ENCODE measurements around the gene MPIG6B. TPM values are rescaled to one million over a fixed set of nuclear protein-coding genes. Genes with fewer than 3 reads are reported as not detected.

MPIG6B gene
- total and polyA plus RNA-seq, 2 donors (not counting 1 experiment from before 2014, with no cell fraction given), result not detected

DNA sequence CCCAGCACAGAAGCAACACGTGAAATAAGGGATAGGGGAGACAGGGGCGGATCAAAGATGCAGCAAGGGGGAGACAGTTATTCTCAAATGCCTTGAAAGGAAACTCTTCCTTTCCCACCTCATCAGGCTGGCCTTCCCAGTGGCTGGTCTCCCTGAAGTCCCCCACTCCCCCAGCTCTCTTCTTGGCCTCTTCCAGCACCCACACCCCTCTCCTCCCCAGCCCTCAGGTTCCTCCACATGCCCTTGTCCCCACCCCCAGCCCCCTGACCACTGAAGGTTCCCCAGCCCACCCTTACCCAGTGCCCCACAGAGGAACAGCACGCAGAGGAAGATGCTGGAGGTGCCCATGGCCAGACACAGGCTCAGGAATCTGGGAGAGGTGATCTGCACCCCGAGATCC is 9.7 kb upstream of the MPIG6B start:
- Histone ChIP-seq H3K9ac (ENCODE audit: insufficient read depth, low read length) (no peak overlapping the region), H2AFZ (ENCODE audit: low read length) (no peak overlapping the region), H3K27me3 (ENCODE audit: control insufficient read depth, insufficient read depth, low read length) (peaks cover 24% of the 10 kb centered on the region), H4K20me1 (ENCODE audit: control insufficient read depth, extremely low read depth, insufficient read depth, low read length) (no peaks in the 10 kb centered on the region), H3K4me2 (ENCODE audit: extremely low read depth, insufficient read depth, low read length) (no peak overlapping the region), H3K4me3 (replicated peaks in 1 of 4; ENCODE audit: control extremely low read depth in 1 of 4, insufficient read depth in 1 of 4, low read depth in 3 of 4, low read length in 4 of 4) (no peak overlapping the region), H3K9me3 (ENCODE audit: control insufficient read depth, insufficient read depth, low read depth, low read length) (no peaks in the 10 kb centered on the region), H3K4me1 (ENCODE audit: control insufficient read depth, extremely low read depth, insufficient read depth, low read length) (no peaks in the 10 kb centered on the region), H3K36me3 (ENCODE audit: control insufficient read depth, insufficient read depth, low read length) (no peaks in the 10 kb centered on the region), H3K27ac (ENCODE audit: insufficient read depth, low read length) (no peak overlapping the region), H3K79me2 (ENCODE audit: control insufficient read depth, insufficient read depth, low read length) (no peaks in the 10 kb centered on the region)
- no peak for DNase-seq (ENCODE audit: low read depth in 2 of 2)
- no peak for TF ChIP-seq EZH2 (IDR thresholded peaks at IDR 0.05; ENCODE audit: low read length, missing control alignments)
- TF ChIP-seq, protein P1, sequence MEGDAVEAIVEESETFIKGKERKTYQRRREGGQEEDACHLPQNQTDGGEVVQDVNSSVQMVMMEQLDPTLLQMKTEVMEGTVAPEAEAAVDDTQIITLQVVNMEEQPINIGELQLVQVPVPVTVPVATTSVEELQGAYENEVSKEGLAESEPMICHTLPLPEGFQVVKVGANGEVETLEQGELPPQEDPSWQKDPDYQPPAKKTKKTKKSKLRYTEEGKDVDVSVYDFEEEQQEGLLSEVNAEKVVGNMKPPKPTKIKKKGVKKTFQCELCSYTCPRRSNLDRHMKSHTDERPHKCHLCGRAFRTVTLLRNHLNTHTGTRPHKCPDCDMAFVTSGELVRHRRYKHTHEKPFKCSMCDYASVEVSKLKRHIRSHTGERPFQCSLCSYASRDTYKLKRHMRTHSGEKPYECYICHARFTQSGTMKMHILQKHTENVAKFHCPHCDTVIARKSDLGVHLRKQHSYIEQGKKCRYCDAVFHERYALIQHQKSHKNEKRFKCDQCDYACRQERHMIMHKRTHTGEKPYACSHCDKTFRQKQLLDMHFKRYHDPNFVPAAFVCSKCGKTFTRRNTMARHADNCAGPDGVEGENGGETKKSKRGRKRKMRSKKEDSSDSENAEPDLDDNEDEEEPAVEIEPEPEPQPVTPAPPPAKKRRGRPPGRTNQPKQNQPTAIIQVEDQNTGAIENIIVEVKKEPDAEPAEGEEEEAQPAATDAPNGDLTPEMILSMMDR (conservative IDR thresholded peaks at IDR 0.05 in 1 of 2, IDR thresholded peaks at IDR 0.05 in 1 of 2; ENCODE audit: low read depth in 1 of 2, low read length in 2 of 2), result no peak

- no peak overlapping the region for H2AFZ ChIP-seq (ENCODE audit: low read length)
These were observed 9.0 kb upstream of the MPIG6B start for GRCh38 chr6:31713991-31714684.

More at GRCh38 chr6:31713991-31714684, 9.0 kb upstream of the MPIG6B start:
- H3K4me1 ChIP-seq (ENCODE audit: control insufficient read depth, extremely low read depth, insufficient read depth, low read length), result no peaks in the 10 kb centered on the region
- TF ChIP-seq, protein P1 (conservative IDR thresholded peaks at IDR 0.05 in 1 of 2, IDR thresholded peaks at IDR 0.05 in 1 of 2; ENCODE audit: low read depth in 1 of 2, low read length in 2 of 2), result no peak
- no peak for TF ChIP-seq EZH2 (IDR thresholded peaks at IDR 0.05; ENCODE audit: low read length, missing control alignments)
- H3K4me3 ChIP-seq (replicated peaks in 1 of 4; ENCODE audit: control extremely low read depth in 1 of 4, insufficient read depth in 1 of 4, low read depth in 3 of 4, low read length in 4 of 4), result no peak overlapping the region
- H3K27me3 ChIP-seq (ENCODE audit: control insufficient read depth, insufficient read depth, low read length), result peaks cover 24% of the 10 kb centered on the region
- DNase-seq (ENCODE audit: low read depth in 2 of 2), result no peak
- H3K9me3 ChIP-seq (ENCODE audit: control insufficient read depth, insufficient read depth, low read depth, low read length), result no peaks in the 10 kb centered on the region
- H3K79me2 ChIP-seq (ENCODE audit: control insufficient read depth, insufficient read depth, low read length), result no peaks in the 10 kb centered on the region
- H3K4me2 ChIP-seq (ENCODE audit: extremely low read depth, insufficient read depth, low read length), result no peak overlapping the region
- H3K27ac ChIP-seq (ENCODE audit: insufficient read depth, low read length), result no peak overlapping the region
- H3K36me3 ChIP-seq (ENCODE audit: control insufficient read depth, insufficient read depth, low read length), result no peaks in the 10 kb centered on the region
- H3K9ac ChIP-seq (ENCODE audit: insufficient read depth, low read length), result no peak overlapping the region
- no peaks in the 10 kb centered on the region for H4K20me1 ChIP-seq (ENCODE audit: control insufficient read depth, extremely low read depth, insufficient read depth, low read length)
